Endometrial microvascular endothelial cells (primary cell): ENCODE measurements around the gene CCR2. TPM values are rescaled to one million over a fixed set of nuclear protein-coding genes. Genes with fewer than 3 reads are reported as not detected.
"Not testable (repeated sequence)": the region's sequence is repeated elsewhere in the genome, so short reads cannot be mapped to it uniquely, and the experiment has no call there.

ENCODE experiments used
- in situ Hi-C: cut with HindIII; loops from 2 replicates; pipeline ENCODE4 v1.10.0; 2017; ENCODE audit warnings: low sequenced_read_pairs, low pct_unique_long_range_greater_than_20kb; ENCODE audit errors: inconsistent ontology term
- total RNA-seq: library from RNA; depleted of rRNA; stranded (reverse); fragments of >200 nt; gene quantifications from one replicate; pipeline ENCODE4 v1.2.3, GENCODE V29; 2015; ENCODE audit errors: inconsistent ontology term

Gene CCR2
- total RNA-seq, 1 donor from 2014 or later, result not detected

DNA sequence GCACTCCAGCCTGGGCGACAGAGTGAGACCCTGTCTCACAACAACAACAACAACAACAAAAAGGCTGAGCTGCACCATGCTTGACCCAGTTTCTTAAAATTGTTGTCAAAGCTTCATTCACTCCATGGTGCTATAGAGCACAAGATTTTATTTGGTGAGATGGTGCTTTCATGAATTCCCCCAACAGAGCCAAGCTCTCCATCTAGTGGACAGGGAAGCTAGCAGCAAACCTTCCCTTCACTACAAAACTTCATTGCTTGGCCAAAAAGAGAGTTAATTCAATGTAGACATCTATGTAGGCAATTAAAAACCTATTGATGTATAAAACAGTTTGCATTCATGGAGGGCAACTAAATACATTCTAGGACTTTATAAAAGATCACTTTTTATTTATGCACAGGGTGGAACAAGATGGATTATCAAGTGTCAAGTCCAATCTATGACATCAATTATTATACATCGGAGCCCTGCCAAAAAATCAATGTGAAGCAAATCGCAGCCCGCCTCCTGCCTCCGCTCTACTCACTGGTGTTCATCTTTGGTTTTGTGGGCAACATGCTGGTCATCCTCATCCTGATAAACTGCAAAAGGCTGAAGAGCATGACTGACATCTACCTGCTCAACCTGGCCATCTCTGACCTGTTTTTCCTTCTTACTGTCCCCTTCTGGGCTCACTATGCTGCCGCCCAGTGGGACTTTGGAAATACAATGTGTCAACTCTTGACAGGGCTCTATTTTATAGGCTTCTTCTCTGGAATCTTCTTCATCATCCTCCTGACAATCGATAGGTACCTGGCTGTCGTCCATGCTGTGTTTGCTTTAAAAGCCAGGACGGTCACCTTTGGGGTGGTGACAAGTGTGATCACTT is 18.8 kb downstream of the CCR2 start:
- in situ Hi-C loops, result no loop called here

DNA sequence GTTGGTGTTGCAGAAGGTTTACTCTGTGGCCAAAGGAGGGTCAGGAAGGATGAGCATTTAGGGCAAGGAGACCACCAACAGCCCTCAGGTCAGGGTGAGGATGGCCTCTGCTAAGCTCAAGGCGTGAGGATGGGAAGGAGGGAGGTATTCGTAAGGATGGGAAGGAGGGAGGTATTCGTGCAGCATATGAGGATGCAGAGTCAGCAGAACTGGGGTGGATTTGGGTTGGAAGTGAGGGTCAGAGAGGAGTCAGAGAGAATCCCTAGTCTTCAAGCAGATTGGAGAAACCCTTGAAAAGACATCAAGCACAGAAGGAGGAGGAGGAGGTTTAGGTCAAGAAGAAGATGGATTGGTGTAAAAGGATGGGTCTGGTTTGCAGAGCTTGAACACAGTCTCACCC is 20.8 kb downstream of the CCR2 start:
- in situ Hi-C loops, result no loop called here

DNA sequence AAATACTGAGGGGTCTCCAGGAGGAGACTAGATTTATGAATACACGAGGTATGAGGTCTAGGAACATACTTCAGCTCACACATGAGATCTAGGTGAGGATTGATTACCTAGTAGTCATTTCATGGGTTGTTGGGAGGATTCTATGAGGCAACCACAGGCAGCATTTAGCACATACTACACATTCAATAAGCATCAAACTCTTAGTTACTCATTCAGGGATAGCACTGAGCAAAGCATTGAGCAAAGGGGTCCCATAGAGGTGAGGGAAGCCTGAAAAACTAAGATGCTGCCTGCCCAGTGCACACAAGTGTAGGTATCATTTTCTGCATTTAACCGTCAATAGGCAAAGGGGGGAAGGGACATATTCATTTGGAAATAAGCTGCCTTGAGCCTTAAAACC is 21.3 kb downstream of the CCR2 start:
- in situ Hi-C loops, result no loop called here

DNA sequence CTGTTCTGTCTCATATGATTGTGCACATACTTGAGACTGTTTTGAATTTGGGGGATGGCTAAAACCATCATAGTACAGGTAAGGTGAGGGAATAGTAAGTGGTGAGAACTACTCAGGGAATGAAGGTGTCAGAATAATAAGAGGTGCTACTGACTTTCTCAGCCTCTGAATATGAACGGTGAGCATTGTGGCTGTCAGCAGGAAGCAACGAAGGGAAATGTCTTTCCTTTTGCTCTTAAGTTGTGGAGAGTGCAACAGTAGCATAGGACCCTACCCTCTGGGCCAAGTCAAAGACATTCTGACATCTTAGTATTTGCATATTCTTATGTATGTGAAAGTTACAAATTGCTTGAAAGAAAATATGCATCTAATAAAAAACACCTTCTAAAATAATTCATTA is 21.9 kb downstream of the CCR2 start:
- in situ Hi-C loops, result no loop called here

DNA sequence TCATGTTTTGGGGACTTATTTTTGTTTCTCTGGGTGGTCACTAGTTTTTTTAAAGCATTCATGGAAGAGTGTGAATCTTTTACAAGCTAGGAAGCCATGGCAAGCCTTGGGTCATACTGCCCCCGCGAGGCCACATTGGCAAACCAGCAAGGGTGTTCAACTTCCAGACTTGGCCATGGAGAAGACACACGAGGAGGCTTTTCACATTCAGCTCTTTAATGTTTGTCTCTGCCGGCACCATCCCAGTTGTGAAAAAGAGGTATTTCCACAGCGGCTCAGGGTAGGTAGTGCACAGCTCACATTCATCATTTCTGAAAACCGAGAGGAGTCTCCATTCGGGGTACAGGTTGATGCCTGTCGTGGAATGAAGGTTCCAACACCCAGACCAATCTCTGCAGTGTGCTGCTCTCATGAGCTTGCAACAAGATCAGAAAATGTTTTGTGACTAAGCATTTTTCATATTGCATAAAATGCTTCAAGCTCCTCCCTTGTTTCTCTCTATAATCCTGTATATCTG is 24.6 kb downstream of the CCR2 start:
- in situ Hi-C loops, result no loop called here

DNA sequence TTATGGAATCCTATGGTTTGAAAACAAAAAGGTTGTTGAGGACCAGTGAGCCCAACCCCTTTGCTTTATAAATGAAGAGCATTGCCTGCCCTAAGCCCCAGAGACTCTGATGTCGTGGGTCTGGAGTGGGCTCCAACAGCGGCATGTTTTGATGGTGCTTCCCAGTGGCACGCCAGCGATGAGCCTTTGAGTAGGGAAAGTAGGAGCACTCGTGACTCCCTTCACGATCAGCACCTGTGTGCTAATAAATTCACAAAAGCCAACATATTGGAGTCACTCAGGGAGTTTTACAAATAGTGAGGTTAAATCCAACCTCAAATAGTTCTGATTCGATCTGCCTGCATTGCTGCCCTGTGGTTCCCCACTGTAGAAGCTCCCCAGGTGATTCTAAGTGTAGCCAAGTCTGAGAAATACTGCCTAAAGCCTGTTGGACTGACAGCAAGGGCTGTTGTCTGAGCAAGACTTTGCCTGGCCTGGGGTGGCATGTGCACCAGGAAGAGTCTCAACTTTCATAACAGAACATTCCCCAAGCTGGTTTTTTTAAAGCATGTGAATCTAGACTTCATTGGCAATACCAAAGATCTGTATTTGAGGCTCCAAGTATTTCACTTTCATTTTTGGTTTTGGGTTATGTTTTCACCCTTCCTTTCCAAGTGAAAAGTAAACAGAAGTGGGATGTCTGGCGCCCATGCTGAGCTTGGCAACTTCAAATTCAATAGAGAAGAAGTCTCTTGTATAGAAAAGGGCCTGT is 26.7 kb downstream of the CCR2 start:
- in situ Hi-C loops, result no loop called here

DNA sequence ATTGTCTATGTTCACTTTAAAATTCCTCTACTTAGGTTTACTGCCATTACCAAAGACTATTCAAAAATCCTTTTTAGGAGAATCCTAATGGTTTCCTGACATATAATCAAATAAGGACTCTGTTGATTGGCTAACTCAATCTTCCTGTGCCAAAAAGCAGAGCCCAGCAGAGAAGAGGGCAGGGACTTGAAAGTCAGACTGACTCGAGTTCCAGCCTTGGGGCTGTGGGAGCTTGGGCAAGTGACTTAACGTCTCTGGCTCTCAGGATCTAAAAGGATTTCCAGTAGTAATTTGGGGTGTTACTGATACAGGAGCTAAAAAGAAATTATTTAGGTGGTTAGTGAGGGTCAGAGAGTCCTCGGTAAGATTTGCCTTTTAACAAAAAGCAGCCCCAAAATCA is 27.7 kb downstream of the CCR2 start:
- in situ Hi-C loops, result no loop called here

DNA sequence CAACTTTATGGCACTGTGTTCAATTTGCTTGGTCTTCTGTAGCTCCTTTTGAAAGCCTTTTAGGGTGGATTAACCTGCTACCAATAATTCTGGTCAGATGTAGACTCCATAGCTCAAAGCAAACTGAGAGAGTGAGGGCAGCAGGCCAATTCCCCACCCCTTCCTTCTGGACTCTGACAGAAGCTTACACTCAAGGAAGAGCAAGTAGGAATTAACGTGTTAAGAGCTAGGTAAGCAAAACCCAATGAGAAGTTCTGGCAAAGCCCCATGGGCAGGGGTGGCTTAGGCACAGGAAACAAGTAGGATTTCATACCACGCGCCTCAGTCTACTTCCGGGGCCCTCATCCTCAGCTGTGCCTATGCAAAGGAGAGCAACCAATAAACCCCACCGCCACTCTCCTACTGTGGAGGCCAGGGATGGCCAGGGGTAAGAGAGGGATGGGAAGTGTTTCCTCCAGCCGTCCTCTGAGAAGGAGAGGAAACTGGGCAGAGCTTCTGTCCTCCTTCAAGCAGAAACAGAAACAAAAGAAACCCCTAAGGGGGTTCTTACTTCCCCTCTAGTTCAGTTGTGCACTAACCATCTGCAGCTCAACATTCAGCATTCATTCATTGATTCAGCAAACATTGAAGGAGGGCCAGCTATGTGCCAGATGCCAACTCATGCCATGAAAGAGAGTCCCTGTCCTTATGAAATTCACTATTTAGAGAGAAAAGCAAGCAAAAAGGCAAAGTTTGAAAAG is 29.5 kb downstream of the CCR2 start:
- in situ Hi-C loops, result no loop called here

DNA sequence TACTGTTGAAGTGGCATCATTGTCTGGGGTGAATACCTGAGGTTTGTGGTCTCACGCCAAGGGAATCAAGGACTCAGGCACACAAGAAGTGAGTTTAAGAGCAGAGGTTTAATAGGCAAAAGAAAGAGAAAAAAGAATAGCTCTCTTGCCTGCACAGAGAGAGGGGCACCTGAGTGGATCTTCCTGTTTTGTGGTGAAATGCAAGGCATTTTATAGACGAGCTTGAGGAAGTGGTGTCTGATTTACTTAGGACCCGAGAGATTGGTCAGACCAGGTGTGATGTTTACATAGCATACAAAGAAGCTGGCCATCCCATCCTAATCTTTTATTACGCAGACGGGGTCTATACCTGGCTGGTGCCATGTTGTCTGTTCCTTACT is 30.0 kb downstream of the CCR2 start:
- in situ Hi-C loops, result no loop called here

DNA sequence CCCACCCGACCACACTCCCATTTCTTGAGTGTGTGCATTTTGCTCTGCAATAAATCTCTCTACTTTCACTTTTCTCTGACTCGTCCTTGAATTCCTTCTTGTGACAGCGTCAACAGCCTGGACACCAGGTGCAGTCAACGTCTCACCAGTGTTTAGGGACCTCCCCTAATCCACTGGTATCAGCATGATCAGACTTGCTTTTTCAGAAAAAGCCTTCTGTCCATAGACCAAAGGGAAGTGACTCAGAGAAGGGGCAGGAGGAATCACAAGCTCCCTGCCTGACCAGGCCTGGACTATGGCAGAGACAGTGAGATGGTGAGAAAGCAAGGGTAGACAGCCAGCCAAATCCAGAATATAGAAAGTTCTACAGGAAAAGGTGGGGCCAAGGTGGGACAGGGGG is 32.3 kb downstream of the CCR2 start:
- in situ Hi-C loops, result no loop called here

DNA sequence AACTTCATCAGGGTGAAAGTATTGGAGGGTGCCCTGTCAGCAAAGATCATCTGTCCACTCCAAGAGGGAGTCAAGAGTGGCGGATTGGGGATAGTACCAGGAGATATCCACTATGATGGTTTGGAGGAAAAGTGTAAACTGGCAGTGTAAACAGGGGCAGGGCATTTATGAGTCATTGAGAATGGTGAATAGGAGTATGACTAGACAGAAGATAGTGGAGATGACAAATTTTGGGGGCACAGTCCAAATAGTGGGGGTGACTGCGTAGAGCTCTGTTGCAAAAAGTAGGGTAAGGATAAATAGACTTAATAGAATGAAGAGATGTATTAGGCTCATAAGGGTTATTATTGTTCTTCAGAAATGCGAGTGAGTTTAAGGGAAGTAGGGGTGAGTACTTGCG is 34.9 kb downstream of the CCR2 start:
- in situ Hi-C loops, result not testable (repeated sequence)

DNA sequence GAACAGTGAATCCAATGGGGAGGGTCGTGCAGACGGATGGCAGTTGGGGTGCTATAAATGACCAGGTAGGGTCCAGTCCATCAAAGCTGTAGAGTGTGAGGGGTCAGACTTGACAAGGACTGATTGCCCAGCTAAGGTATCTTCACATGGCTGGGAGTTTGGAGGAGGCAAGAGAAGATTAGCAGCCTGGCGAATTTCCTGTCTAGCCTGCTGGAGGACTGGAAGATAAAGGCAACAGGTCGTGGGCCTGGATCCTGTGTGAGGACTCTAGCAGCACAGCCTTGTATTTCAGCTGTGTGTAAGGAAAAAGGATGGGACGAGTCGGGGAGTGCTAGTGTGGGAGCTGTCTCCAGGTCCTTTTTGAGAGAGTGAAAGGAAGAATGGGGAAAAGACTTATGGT is 35.4 kb downstream of the CCR2 start:
- in situ Hi-C loops, result no loop called here

DNA sequence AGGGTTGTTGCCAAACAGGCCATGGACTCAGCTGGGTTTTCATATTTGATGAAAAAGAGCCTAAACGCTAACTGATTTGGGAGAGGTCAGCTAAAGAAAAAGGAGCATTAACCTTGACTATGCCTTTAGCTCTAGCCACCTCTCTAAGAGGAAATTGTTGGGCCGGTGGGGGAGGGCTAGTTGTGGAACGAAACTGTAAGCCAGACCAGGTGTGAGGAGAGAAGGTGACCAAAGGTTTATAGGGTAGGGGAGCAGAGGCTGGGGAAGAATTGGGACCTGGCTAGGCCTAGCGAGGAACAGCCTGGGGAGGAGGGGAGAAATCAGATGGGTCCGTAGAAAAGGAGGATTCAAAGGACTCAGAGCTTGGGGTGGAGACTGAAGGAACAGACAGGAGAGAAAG is 37.6 kb downstream of the CCR2 start:
- in situ Hi-C loops, result not testable (repeated sequence)

DNA sequence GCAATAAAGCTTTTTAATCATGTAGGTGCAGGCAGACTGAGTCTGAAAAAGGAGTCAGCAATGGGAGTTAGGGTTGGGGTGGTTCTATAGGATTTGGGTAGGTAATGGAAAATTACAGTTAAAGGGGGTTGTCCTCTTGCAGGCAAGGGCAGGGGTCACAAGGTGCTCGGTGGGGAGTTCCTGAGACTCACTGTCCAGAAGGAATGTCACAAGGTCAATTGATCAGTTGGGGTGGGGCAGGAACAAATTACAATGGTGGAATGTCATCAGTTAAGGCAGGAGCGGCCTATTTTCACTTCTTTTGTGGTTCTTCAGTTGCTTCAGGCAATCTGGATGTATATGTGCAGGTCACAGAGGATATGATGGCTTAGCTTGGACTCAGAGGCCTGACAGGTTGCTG is 39.1 kb downstream of the CCR2 start:
- in situ Hi-C loops, result no loop called here

DNA sequence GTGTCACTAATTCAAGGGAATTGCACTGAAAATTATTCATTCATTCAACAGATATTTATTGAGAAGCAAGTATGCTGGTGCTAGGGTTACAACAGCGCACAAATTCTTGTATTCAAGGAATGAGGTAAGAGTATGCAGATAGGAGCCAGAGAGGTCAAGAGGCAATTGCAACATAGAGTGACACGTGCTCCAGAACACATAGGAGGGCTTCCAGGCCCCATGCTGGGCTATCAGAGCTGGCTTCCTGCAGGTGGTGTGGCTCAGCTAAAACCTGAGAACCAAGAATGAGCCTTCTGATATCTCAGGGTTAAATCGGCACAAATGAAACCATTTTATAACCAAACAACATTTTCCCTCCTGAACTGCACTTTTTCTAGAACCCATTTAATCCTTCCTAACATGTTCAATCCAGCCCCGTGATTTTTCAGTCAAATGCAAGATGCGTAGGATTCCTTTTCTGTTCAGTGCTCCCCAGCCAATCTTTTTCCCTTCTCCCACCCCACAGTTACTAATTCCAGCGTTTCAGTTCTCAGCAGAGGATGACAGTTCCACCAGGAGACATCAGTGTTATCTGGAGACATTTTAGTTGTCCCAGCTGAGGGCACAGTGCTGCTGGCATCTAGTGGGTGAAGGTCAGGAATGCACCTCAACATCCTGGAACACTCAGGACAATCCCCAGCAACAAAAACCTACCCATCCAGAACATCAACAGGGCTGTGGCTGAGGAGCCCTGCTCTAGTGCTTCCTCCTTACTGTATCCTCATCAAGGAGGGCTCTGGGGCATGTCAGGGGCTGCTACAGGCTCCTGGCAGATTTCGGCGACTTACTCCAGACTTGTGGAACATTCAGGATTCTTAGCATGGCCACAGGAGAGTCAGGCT is 39.9 kb downstream of the CCR2 start:
- in situ Hi-C loops, result no loop called here

DNA sequence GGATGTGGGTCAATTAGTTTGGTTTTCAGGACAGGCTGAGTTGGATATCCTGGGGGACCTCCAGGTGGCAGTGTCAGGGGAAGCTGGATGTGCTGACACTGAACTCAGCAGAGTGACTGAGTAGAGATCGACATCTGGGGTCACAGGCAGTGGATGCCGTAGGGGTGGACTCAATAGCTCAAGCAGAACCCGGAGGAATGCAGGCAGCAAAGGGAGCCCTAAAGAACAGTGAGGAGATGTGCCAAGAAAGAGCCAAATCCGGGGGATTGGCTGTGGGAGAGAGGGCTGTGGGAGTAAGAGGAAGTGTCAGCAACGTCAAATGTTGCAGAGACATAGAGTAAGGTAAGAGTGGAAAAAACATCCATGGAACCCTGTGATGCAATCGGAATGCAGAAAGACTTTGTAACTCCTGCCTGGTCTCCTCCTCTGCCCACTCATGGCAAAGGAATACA is 41.3 kb downstream of the CCR2 start:
- in situ Hi-C loops, result no loop called here

DNA sequence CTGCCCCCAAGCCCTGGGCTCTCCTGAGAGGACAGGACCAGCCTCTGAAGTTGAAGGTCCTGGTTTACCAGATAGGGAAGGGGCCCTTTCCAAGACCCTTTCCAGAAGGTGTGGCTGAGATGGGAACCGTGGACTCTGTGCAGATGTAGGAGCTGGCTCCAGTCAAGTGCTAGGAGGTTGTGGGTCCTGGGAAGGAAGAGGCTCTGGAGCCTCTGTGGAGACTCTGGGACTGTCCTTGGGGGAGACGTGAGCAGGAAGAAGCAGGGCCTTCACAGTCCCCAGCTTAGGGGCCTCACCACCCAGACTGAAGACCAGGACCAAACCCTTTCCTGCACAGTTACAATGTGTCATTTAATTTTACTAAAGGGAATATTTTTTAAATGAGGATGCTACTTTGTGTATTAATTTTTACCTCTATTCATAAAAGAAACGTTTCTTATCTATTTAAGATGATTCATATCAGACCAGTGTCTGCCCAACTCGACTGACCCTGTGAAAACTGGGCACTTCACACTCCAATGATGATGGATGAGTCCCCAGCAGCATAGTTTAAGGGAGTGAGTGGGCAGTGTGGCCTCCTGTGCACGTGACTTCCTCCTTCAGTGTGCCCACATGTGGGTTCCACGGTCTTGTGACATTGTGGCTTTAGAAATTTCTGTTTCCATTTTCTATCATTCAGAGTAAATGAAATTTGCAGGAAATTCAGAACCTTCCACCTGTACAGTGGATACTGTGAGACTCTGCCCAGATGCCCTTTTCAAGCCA is 42.0 kb downstream of the CCR2 start:
- in situ Hi-C loops, result no loop called here

DNA sequence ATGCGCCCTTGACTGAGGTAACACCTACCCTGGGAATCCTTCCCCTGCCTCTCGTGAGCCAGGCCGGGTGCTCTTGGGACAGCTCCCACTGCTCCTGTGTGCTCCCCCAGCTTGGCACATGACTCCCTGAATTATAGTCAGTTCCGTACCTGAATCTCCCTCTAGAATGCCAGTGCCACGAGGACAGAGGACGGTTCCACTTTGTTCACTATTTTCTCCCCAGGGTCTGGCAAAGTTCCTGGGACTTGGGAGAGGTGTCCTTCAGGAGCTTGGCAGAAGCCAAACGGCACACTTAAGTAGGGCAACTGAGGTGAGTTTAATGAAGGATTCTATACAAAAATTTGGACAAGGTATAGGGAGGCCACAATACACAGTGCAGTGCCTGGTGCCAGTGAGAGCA is 43.2 kb downstream of the CCR2 start:
- in situ Hi-C loops, result no loop called here
